Stimulated activated naive CD4-positive, alpha-beta T cell (primary cell): ENCODE measurements around the gene HSPB9.
"Not testable (repeated sequence)": the region's sequence is repeated elsewhere in the genome, so short reads cannot be mapped to it uniquely, and the experiment has no call there.

Source experiments
- DNase-seq, 6 experiments: peaks; one replicate each; lab custom pipeline; 2025; lab: John Stamatoyannopoulos, UW

Gene HSPB9

DNA sequence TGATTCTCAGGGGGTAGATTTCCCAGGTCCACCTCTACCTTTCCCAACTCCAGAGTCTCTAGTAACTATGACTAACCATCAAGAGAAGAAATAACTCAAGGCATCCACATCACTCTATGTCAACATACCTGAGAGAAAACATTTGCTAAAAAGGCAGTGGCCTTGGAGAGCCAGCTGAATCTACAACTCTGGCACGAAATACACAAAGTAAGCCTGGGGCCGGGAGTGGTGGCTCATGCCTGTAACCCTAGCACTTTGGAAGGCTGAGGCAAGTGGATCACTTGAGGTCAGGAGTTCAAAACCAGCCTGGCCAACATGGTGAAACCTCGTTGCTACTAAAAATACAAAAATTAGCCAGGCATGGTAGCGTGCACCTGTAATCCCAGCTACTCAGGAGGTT is 20.5 kb downstream of the HSPB9 start:
- DNase-seq = not testable (repeated sequence)

DNA sequence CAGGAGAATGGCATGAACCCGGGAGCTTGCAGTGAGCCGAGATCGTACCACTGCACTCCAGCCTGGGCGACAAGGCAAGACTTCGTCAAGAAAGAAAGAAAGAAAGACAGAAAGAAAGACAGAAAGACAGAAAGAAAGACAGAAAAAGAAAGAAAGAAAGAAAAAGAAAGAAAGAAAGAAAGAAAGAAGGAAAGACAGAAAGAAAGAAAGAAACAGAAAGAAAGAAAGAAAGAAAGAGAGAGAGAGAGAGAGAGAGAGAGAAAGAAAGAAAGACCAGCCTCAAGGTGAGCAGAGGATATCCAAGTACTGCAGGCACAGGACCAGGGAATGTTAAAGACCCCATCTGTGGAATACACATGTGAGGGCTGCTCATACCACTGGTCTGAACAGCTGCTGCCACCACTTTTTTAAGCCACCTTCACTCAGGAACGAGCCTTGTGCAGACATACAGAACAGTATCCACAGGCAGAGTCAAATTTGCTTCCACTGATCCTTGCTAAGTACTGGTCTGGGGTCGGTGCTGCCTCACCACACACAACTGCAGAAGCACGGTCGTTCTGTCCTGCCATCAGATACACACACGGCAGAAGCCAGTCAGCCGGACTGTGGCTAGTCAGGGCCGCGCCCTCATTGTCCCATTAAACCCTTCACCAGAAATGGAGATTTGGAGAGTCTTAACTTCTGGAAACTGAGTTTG is 24.5 kb downstream of the HSPB9 start:
- no peak for DNase-seq

- no peak for DNase-seq
These were observed 31.5 kb downstream of the HSPB9 start for GRCh38 chr17:42153919-42154742.

- no peak for DNase-seq
These were observed 33.0 kb downstream of the HSPB9 start for GRCh38 chr17:42155614-42156045.

- DNase-seq = no peak
These were observed 37.4 kb downstream of the HSPB9 start for GRCh38 chr17:42159796-42160530.

DNA sequence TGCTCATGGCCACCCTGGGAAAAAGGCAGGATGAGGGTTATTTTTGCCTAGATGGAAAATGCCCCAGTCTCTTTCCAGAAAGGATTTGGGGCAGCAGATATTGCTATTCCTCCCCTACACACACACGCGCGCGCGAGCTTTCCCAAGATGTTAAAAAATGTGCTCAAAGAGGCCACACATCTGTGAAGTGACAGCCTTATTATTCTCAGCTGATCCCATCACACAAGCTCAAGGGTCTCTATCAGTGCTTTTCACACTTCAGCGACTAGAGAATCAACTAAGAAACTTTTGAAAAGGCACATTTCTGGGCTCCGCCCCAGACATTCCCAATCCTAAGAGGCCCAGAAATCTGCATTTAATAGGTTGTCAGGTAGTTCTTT is 37.9 kb downstream of the HSPB9 start:
- DNase-seq = no peak

- peak in 1 of 6 experiments; percentile 6 for DNase-seq
These were observed 40.5 kb downstream of the HSPB9 start for GRCh38 chr17:42163113-42163512.

- DNase-seq = no peak
These were observed 41.2 kb downstream of the HSPB9 start for GRCh38 chr17:42163696-42164407.

DNA sequence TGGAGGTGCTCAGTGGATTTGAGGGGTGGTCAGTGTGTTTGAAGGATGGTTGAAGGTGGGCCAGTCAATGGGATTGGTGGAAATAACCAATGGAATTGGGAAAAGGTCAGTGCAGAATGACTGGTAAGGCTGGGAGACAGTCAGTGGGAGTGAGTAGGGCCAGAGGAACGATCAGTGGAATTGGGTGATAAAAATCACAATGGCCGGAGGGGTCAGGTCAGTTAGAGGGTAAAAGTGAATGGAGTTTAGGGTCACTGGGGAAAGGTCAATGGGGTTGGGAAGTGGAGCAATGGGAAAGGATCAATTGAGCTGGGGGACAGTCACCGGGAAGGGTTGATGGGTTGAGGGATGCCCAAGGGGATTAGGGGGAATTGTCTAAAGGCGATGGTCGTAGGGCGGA is 43.1 kb downstream of the HSPB9 start:
- DNase-seq = no peak

DNA sequence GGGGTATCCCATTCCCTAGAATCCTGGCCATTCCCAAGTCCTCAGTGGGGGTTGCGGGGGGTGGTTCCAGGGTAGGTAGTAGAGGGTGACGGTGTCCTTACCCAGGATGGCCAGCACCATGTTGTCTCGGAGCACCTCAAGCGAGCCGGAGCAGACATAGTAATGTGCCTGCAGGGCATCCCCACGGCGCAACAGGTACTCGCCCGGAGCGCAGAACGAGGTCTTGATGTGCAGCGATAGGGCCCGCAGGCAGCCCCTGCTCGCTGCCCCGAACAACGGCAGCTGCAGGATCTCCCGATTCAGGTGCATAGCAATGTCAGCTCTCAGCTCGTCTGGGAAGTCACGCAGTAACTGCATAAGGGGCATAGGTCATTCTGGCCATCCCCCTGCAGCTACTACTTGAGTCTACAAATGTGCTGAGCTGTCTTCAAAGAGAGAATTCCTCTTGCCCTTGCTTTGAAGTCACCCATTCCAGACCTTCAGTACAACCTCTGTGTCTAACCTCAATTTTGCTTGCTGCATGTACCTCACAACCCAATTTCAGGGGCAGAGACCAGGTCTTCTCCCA is 43.7 kb downstream of the HSPB9 start:
- no peak for DNase-seq

- no peak for DNase-seq
These were observed 45.2 kb downstream of the HSPB9 start for GRCh38 chr17:42167807-42168206.

GRCh38 chr17:42169351-42169750 is 46.7 kb downstream of the HSPB9 start:
- DNase-seq = no peak

DNA sequence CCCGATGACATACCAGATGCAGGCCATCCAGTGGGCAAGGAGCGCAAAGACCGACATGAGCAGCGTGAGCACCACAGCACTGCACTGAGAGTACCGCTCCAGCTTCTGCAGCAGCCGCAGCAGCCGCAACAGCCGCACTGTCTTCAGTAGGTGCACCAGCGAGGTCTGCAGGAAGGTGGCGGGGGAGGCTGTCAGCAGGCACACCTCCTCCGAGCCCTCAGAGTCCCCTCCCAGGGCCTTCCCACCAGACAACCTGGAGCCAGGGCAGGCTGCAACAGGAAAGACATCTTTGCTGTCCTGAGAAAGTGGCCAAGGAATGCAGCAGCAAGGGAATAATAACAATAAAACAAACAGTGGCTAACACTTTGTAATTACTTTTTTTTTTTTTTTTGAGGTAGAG is 49.2 kb downstream of the HSPB9 start:
- DNase-seq = no peak
